ENCODE data around the gene GMFB.

GMFB gene

DNA sequence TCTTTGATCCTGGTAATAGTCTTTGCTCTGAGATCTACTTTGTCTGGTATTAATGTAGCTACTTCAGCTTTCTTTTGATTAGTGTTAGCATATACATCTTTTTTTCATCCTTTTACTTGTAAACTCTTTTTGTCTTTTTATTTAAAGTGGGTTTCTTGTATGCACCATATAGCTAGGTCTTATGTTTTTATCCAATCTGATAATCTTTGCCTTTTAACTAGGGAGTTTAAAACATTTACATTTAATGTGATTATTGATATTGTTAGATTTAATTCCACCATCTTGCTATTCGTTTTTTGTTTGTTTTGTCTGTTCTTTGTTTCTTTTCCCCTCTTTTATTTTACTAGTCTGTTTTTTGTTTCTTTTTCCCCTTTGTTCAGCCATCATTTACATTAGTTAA, 26.9 kb upstream of the GMFB start:
- H3K4me1 ChIP-seq (ENCODE audit: control insufficient read depth, insufficient read depth, low read length), result peaks cover 6% of the 10 kb centered on the region
- H3K27me3 ChIP-seq (ENCODE audit: control insufficient read depth, insufficient read depth, low read length), result no peaks in the 10 kb centered on the region

GRCh38 chr14:54512393-54512792, 23.6 kb upstream of the GMFB start:
- Histone ChIP-seq H3K4me1 (ENCODE audit: control insufficient read depth, insufficient read depth, low read length) (peaks cover 7% of the 10 kb centered on the region), H3K9ac (ENCODE audit: low read length) (no peak overlapping the region), H3K27ac (ENCODE audit: low read depth, low read length) (no peak overlapping the region), H3K9me3 (ENCODE audit: control insufficient read depth, insufficient read depth, low read depth, low read length) (peaks cover 11% of the 10 kb centered on the region; the same call in 1 of the 2 replicates), H3K4me3 (ENCODE audit: low read depth, low read length) (no peak overlapping the region), H3K36me3 (ENCODE audit: control insufficient read depth, insufficient read depth, low read length) (peaks cover 7% of the 10 kb centered on the region; the same call in 1 of the 2 replicates), H3K27me3 (ENCODE audit: control insufficient read depth, insufficient read depth, low read length) (no peaks in the 10 kb centered on the region)

More for the DNA sequence above, 26.9 kb upstream of the GMFB start:
- H3K36me3 ChIP-seq (ENCODE audit: control insufficient read depth, insufficient read depth, low read length), result peaks cover 7% of the 10 kb centered on the region; the same call in 1 of the 2 replicates
- H3K9ac ChIP-seq (ENCODE audit: low read length), result no peak overlapping the region
- H3K4me3 ChIP-seq (ENCODE audit: low read depth, low read length), result no peak overlapping the region
- peaks cover 15% of the 10 kb centered on the region; the same call in 1 of the 2 replicates for H3K9me3 ChIP-seq (ENCODE audit: control insufficient read depth, insufficient read depth, low read depth, low read length)
- no peak overlapping the region for H3K27ac ChIP-seq (ENCODE audit: low read depth, low read length)

DNA sequence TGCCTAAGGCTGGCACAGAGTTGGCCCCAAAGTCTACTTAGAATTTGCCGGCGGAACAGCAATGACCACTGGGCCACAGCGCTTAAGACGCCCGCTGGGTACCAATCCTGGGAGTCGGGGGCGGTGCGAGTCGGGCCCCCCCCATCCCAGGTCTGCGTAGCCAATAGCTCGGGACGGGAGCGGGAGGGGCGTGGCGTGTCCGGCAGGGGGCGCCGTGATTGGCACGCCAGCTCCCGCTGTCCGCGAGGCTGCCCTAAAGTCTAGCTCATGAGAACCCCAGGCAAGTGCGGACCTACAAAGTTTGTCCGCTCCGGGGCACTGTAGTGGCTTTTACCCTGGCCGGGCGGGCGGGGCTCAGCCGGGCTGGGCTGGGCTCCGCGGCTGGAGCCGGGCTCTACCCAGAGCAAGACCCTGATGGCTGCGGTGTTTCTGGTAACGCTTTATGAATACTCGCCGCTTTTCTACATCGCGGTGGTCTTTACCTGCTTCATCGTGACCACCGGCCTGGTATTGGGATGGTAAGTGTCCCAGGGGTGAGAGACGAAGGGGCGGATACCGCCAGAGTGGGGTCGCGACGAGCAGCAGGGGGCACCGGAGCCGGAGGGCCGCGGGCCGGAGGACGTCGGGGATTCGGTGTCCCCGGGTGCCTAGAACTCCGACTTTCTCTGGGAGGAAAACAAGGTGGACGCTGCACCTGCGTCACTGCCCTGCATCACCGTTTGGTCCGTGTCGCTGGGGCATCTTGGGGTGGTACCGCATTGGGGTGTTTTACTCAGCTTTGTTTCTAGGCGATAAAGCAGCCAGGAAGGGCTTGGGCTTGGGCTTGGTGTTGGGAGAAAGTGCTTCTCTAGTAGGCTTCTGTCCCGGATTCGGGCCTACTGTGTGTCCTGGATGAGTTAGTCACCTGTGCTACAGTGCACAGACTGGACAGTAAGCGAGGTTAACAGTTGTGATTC, 21.0 kb upstream of the GMFB start, which contains the start of gene CGRRF1:
TSS of gene CGRRF1 (plus strand) at position 361 of the 956 bp plus-strand sequence. CDS start at position 415, 54 bp downstream.
- Histone ChIP-seq H3K4me1 (ENCODE audit: control insufficient read depth, insufficient read depth, low read length) (peaks cover 7% of the 10 kb centered on the region), H3K27me3 (ENCODE audit: control insufficient read depth, insufficient read depth, low read length) (no peaks in the 10 kb centered on the region), H3K36me3 (ENCODE audit: control insufficient read depth, insufficient read depth, low read length) (no peaks in the 10 kb centered on the region), H3K4me3 (ENCODE audit: low read depth, low read length) (peak within 1 kb of the TSS; percentile 82), H3K9ac (ENCODE audit: low read length) (peak within 1 kb of the TSS; percentile 83), H3K27ac (ENCODE audit: low read depth, low read length) (peak within 1 kb of the TSS; percentile 28; the same call in 1 of the 2 replicates), H3K9me3 (ENCODE audit: control insufficient read depth, insufficient read depth, low read depth, low read length) (peaks cover 3% of the 10 kb centered on the region; the same call in 1 of the 2 replicates)

- H3K4me3 ChIP-seq (ENCODE audit: low read depth, low read length), result no peak overlapping the region
- H3K27ac ChIP-seq (ENCODE audit: low read depth, low read length), result no peak overlapping the region
- no peaks in the 10 kb centered on the region for H3K36me3 ChIP-seq (ENCODE audit: control insufficient read depth, insufficient read depth, low read length)
- H3K9me3 ChIP-seq (ENCODE audit: control insufficient read depth, insufficient read depth, low read depth, low read length), result no peaks in the 10 kb centered on the region
- no peak overlapping the region for H3K9ac ChIP-seq (ENCODE audit: low read length)
- H3K27me3 ChIP-seq (ENCODE audit: control insufficient read depth, insufficient read depth, low read length), result no peaks in the 10 kb centered on the region
- no peaks in the 10 kb centered on the region; the same call in 1 of the 2 replicates for H3K4me1 ChIP-seq (ENCODE audit: control insufficient read depth, insufficient read depth, low read length)
These were observed 14.7 kb upstream of the GMFB start for GRCh38 chr14:54503486-54503885.

GRCh38 chr14:54502602-54503001, 13.8 kb upstream of the GMFB start:
- Histone ChIP-seq H3K36me3 (ENCODE audit: control insufficient read depth, insufficient read depth, low read length) (no peaks in the 10 kb centered on the region), H3K4me1 (ENCODE audit: control insufficient read depth, insufficient read depth, low read length) (no peaks in the 10 kb centered on the region; the same call in 1 of the 2 replicates), H3K27me3 (ENCODE audit: control insufficient read depth, insufficient read depth, low read length) (no peaks in the 10 kb centered on the region), H3K4me3 (ENCODE audit: low read depth, low read length) (no peak overlapping the region), H3K9ac (ENCODE audit: low read length) (no peak overlapping the region), H3K27ac (ENCODE audit: low read depth, low read length) (no peak overlapping the region), H3K9me3 (ENCODE audit: control insufficient read depth, insufficient read depth, low read depth, low read length) (no peaks in the 10 kb centered on the region)

GRCh38 chr14:54501480-54501879, 12.7 kb upstream of the GMFB start:
- Histone ChIP-seq H3K27ac (ENCODE audit: low read depth, low read length) (no peak overlapping the region), H3K4me3 (ENCODE audit: low read depth, low read length) (no peak overlapping the region), H3K27me3 (ENCODE audit: control insufficient read depth, insufficient read depth, low read length) (no peaks in the 10 kb centered on the region), H3K9me3 (ENCODE audit: control insufficient read depth, insufficient read depth, low read depth, low read length) (no peaks in the 10 kb centered on the region), H3K4me1 (ENCODE audit: control insufficient read depth, insufficient read depth, low read length) (no peaks in the 10 kb centered on the region; the same call in 1 of the 2 replicates), H3K36me3 (ENCODE audit: control insufficient read depth, insufficient read depth, low read length) (no peaks in the 10 kb centered on the region), H3K9ac (ENCODE audit: low read length) (no peak overlapping the region)

DNA sequence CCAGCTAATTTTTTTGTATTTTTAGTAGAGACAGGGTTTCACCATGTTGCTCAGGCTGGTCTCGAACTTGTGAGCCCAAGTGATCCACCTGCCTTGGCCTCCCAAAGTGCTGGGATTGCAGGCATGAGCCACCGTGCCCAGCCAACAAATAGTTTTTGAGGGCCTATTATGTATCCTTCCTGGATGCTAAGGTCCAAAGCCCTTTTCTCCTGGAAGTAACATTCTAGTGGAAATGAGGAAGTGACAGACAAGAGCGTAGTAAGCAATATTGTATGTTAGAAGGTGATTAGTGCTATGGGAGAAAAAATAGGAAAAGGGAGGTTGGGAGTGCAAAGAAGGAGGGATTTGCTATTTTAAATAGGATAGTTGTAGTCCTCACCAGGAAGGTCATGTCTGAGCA, 12.0 kb upstream of the GMFB start:
- no peaks in the 10 kb centered on the region for H3K27me3 ChIP-seq (ENCODE audit: control insufficient read depth, insufficient read depth, low read length)
- no peaks in the 10 kb centered on the region for H3K9me3 ChIP-seq (ENCODE audit: control insufficient read depth, insufficient read depth, low read depth, low read length)
- no peaks in the 10 kb centered on the region; the same call in 1 of the 2 replicates for H3K4me1 ChIP-seq (ENCODE audit: control insufficient read depth, insufficient read depth, low read length)
- H3K4me3 ChIP-seq (ENCODE audit: low read depth, low read length), result no peak overlapping the region
- no peak overlapping the region for H3K27ac ChIP-seq (ENCODE audit: low read depth, low read length)
- no peaks in the 10 kb centered on the region for H3K36me3 ChIP-seq (ENCODE audit: control insufficient read depth, insufficient read depth, low read length)
- H3K9ac ChIP-seq (ENCODE audit: low read length), result no peak overlapping the region

GRCh38 chr14:54498579-54498978, 9.8 kb upstream of the GMFB start:
- Histone ChIP-seq H3K27ac (ENCODE audit: low read depth, low read length) (no peak overlapping the region), H3K4me3 (ENCODE audit: low read depth, low read length) (no peak overlapping the region), H3K9ac (ENCODE audit: low read length) (no peak overlapping the region), H3K4me1 (ENCODE audit: control insufficient read depth, insufficient read depth, low read length) (peaks cover under 1% of the 10 kb centered on the region; the same call in 1 of the 2 replicates), H3K36me3 (ENCODE audit: control insufficient read depth, insufficient read depth, low read length) (no peaks in the 10 kb centered on the region), H3K27me3 (ENCODE audit: control insufficient read depth, insufficient read depth, low read length) (no peaks in the 10 kb centered on the region), H3K9me3 (ENCODE audit: control insufficient read depth, insufficient read depth, low read depth, low read length) (no peaks in the 10 kb centered on the region)

- no peak overlapping the region for H3K9ac ChIP-seq (ENCODE audit: low read length)
- H3K27ac ChIP-seq (ENCODE audit: low read depth, low read length), result no peak overlapping the region
- no peaks in the 10 kb centered on the region for H3K9me3 ChIP-seq (ENCODE audit: control insufficient read depth, insufficient read depth, low read depth, low read length)
- H3K4me3 ChIP-seq (ENCODE audit: low read depth, low read length), result no peak overlapping the region
- peaks cover 6% of the 10 kb centered on the region for H3K4me1 ChIP-seq (ENCODE audit: control insufficient read depth, insufficient read depth, low read length)
- H3K27me3 ChIP-seq (ENCODE audit: control insufficient read depth, insufficient read depth, low read length), result no peaks in the 10 kb centered on the region
- no peaks in the 10 kb centered on the region for H3K36me3 ChIP-seq (ENCODE audit: control insufficient read depth, insufficient read depth, low read length)
These were observed 9.3 kb upstream of the GMFB start for GRCh38 chr14:54498095-54498531.

- H3K27ac ChIP-seq (ENCODE audit: low read depth, low read length), result no peak overlapping the region
- no peak overlapping the region for H3K9ac ChIP-seq (ENCODE audit: low read length)
- H3K4me1 ChIP-seq (ENCODE audit: control insufficient read depth, insufficient read depth, low read length), result peaks cover 9% of the 10 kb centered on the region
- no peak overlapping the region for H3K4me3 ChIP-seq (ENCODE audit: low read depth, low read length)
- no peaks in the 10 kb centered on the region for H3K27me3 ChIP-seq (ENCODE audit: control insufficient read depth, insufficient read depth, low read length)
- H3K9me3 ChIP-seq (ENCODE audit: control insufficient read depth, insufficient read depth, low read depth, low read length), result no peaks in the 10 kb centered on the region
- no peaks in the 10 kb centered on the region for H3K36me3 ChIP-seq (ENCODE audit: control insufficient read depth, insufficient read depth, low read length)
These were observed 8.4 kb upstream of the GMFB start for GRCh38 chr14:54497224-54497623.

- Histone ChIP-seq H3K9me3 (ENCODE audit: control insufficient read depth, insufficient read depth, low read depth, low read length) (no peaks in the 10 kb centered on the region), H3K4me1 (ENCODE audit: control insufficient read depth, insufficient read depth, low read length) (peaks cover 22% of the 10 kb centered on the region), H3K4me3 (ENCODE audit: low read depth, low read length) (no peak overlapping the region), H3K27me3 (ENCODE audit: control insufficient read depth, insufficient read depth, low read length) (no peaks in the 10 kb centered on the region), H3K36me3 (ENCODE audit: control insufficient read depth, insufficient read depth, low read length) (no peaks in the 10 kb centered on the region), H3K27ac (ENCODE audit: low read depth, low read length) (no peak overlapping the region), H3K9ac (ENCODE audit: low read length) (peak overlapping the region; percentile 32)
These were observed 4.5 kb upstream of the GMFB start for GRCh38 chr14:54493293-54493692.

Data from HUES6 (cell line).